Fibroblast of skin of back (primary cell): ENCODE data around the gene ACOT7. TPM values are rescaled to one million over a fixed set of nuclear protein-coding genes. Genes with fewer than 3 reads are reported as not detected.
"Not testable (repeated sequence)": the region's sequence is repeated elsewhere in the genome, so short reads cannot be mapped to it uniquely, and the experiment has no call there.

Experiments used
- DNase-seq: peaks from one replicate; pipeline ENCODE4 v3.0.0-alpha.2; 2013
- polyA plus RNA-seq, 2 experiments: library from polyadenylated mRNA; unstranded; fragments of 120-200 nt; gene quantifications; one replicate each; pipeline ENCODE4 v1.2.1, GENCODE V29; 2013; ENCODE audit not compliant: insufficient read length in 2 of 2

The ACOT7 gene
- polyA plus RNA-seq (2013, experiment 1 of 2; ENCODE audit: insufficient read length) = 126 TPM
- 44.1 TPM for polyA plus RNA-seq (2013, experiment 2 of 2; ENCODE audit: insufficient read length)

GRCh38 chr1:6393400-6394187, at the start of gene ACOT7:
ACOT7 (minus strand) TSS chr1:6393767; CDS start chr1:6393399, 368 bp downstream.
- peak; percentile 90 for DNase-seq

DNA sequence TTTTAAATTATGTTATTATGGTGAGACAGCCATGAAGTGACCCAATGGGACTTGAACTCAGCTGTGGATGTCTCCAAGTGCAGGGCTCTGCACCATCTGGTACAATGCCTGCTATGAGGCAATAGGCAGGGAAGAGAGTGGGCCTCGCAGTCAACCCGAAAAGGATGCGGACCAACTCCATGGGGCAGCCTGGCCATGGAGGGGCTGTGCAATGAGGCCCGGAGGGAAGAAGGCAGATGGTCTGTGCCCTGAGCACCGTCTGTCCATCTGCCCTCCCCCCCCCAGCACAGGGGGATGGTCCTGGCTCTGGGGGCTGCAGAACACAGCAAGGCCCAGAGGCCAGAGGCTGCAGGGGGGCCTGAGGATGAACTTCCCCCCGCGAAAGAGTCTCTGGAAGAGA, 48.0 kb upstream of the ACOT7 start:
- DNase-seq = no peak

GRCh38 chr1:6440198-6441126, 46.9 kb upstream of the ACOT7 start:
- DNase-seq = peak; percentile 52

DNA sequence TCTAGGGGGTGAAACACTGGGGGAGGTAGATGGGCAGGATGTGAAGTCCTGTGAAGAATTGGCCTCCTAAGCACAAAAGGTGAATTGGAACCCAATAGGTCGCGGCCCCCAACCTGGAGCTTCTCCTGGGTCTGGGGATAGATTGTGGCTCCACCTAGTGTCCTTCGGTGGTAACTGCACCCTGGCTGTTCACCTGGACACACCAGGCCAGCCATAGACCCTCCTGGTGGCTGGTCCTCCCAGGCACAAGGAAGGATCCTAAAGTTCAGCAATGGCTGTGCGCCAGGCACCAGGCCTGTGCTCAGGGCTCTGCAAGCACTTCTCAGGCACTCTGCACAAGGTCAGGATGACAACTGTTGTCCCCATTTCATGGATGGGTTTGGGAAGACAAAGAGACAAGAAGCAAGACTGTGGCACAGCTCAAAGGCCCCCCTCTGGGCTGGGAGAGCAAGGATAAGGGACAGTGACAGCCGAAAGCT, 44.5 kb upstream of the ACOT7 start:
- peak; percentile 36 for DNase-seq

DNA sequence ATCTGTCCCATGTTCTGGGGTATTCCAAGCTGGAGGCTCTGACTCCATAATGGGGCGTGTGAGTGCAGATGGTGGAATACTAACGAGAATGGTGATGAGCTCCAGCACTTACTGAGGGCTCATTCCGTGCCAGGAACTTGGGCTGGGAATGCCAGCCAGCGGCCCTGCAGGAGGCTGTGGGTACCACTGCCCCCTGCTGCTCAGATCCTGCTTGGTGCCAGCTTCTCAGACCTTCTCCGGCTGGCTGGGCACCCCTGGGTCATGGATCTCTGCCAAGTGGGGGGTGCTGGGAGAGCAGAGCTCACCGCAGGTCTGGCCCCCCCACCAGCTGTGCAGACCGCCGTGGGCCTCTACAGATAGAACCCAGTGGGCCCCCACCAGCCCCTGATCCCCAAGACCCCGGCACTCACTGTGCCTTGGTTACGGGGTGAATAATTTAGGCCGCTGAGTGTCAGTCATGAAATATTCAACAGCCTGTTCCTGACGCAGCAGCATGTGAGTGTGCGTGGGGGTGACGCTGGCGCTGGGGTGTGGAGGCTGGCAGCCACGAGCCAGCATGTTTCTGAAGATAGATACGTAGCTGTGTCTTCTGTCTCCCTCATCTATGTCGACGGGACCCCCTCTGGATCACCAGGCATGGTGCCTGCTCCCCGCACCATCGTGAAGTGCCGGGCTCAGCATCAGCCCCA, 43.6 kb upstream of the ACOT7 start:
- DNase-seq = not testable (repeated sequence)

- not testable (repeated sequence) for DNase-seq
These were observed 42.7 kb upstream of the ACOT7 start for GRCh38 chr1:6436277-6436676.

DNA sequence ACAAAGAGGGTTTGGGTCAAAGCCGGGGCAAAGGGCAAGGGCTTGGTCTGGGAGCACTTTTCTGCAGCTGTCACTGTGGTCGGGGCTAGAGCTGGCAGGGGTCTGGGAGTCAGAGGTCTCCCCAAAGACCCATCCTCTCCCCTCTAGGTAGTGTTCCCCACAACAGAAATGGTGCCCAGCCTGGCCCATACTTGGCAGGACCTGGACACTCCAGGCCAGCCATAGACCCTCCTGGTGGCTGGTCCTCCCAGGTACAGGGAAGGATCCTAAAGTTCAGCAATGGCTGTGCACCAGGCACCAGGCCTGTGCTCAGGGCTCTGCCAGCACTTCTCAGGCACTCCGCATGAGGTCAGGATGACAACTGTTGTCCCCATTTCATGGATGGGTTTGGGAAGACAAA, 42.0 kb upstream of the ACOT7 start:
- no peak for DNase-seq

- DNase-seq = no peak
These were observed 41.6 kb upstream of the ACOT7 start for GRCh38 chr1:6435129-6435528.

GRCh38 chr1:6434186-6434585, 40.6 kb upstream of the ACOT7 start:
- DNase-seq = no peak

GRCh38 chr1:6431645-6432579, 38.3 kb upstream of the ACOT7 start:
- DNase-seq = not testable (repeated sequence)

- not testable (repeated sequence) for DNase-seq
These were observed 36.3 kb upstream of the ACOT7 start for GRCh38 chr1:6429660-6430411.

DNA sequence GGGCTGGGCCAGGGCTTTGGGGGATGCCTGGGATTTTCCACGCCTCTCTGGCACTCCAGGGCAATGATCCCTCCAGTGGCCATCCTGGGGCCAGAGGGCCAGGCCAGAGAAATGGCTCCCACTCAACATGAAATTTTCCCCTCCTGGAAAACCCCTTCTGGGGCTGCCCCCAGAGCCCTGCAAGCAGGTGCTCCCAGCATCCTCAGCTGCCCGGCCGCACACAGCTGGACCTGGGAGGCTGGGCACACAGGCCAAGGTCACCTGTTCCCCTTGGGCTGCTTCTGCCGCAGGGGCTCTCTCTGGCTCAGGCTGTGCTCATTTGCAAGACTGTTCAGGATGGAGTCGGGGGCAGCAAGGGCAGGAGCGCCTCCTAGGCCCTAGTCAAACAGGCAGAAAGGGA, 34.9 kb upstream of the ACOT7 start:
- DNase-seq = not testable (repeated sequence)

- DNase-seq = no peak
These were observed 34.1 kb upstream of the ACOT7 start for GRCh38 chr1:6427441-6428390.

DNA sequence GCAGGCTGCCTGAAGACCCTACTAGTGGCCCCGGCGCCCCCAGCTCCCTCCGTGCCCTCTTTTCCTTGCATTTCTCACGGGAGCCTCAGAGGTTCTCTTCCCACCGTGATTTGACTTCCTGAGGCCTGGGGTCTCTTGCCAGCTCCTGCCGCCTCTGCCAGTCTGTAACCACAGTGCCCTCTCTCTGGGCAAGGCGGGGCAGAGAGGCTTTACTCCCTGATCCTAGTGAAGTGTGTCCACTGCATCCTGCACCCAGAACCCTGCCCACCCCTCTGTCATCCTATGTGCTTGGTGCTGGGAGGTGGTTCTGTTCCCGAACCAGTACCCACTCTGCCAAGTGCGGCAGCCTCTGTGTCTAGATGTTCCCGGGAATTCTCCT, 33.4 kb upstream of the ACOT7 start:
- DNase-seq = no peak

DNA sequence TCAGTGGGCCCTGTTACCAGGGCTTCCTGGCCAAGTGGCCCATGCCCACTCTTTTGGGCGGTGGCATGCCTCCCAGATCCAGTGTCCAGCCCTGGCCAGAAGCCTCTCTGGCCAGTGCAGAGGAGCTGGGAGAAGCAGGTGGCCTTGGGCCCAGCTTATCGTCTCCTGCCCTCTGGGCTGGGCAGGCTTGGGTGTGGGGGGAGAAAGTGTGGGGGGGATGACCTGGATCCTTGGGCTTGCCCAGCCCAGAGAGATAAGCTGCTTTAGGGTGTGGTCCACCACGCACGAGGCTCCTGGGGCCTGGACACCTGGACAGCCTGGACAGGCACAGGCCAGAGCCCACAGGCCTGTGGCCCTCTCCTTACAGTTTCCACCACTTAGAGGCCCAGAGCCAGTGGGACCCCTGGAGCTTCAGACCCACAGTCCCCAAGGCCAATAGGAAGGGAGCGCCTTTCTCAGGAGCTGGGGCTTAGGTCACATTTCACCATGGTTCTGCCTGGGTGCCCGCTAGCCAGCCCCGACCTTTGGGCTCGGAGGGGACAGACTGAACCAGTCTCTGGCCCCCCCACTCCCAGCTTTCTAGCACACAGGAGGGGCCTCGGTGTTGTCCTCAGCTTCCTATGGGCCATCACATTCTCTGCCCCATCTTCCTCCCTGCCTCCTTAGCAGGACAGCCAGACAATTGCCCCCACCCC, 32.9 kb upstream of the ACOT7 start:
- DNase-seq = no peak

GRCh38 chr1:6425658-6426057, 32.1 kb upstream of the ACOT7 start:
- no peak for DNase-seq

DNA sequence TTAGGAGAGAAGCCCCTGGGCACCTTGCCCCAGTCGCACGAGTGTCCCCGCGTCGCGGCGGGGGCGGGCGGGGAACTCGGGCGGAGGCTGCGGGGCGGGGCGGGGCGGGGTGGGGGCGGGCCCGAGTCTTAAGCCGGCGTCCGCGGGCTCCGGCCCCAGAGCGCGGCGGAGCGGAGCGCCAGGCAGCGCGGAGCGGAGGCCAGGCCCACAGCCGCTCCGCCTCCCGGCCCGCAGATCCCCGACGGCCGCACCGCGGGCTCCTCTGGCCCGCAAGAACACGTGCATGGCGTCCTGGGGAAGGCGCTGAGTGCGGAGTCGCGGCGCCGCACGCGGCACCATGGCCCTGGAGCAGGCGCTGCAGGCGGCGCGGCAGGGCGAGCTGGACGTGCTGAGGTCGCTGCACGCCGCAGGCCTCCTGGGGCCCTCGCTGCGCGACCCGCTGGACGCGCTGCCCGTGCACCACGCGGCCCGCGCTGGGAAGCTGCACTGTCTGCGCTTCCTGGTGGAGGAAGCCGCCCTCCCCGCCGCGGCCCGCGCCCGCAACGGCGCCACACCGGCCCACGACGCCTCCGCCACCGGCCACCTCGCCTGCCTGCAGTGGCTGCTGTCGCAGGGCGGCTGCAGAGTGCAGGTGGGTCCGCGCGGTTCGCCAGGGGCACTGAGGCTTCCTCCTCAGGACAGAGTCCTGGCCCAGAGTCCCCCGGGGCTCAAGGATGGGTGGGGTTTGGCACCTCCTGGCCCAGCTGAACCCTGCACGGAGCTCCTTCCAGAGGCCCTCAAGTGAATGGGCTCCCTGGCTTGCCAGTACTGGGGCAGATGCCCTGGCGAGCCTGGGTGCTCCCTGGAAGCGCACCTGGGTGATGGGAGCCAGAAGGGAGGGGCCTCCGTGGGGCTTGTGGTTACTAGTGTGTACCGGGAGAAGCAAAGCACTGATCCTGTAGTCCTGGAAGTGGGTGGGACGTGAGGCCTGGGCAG, 31.3 kb upstream of the ACOT7 start, which contains the start of gene ESPN:
ESPN (plus strand) TSS at position 158 of the 975 bp plus-strand sequence; CDS start at position 338, 180 bp downstream.
- DNase-seq = no peak
